Tibial artery (tissue), 4 donors: ENCODE measurements around the gene ZNF2.

Experiments used
- DNase-seq, 2 donors: peaks; one replicate each; pipeline ENCODE4 v3.0.0-alpha.2; 2019
- H3K27ac ChIP-seq, 2 donors: fragments of 200-600 bp; sonication (generic) in 1 of 2; 1 replicate in 1 of 2; 2 replicates in 1 of 2; pipeline ENCODE4 v1.5.1; 2018 to 2019; ENCODE audit warnings: mild to moderate bottlenecking in 1 of 2
- H3K27me3 ChIP-seq, 2 donors: fragments of 200-600 bp; sonication (generic) in 1 of 2; one replicate each; pipeline versions ENCODE4 v1.5.1 to v1.6.0; 2016 to 2019
- H3K36me3 ChIP-seq, 3 donors: fragments of 200-600 bp; sonication (generic) in 2 of 3; one replicate each; pipeline ENCODE4 v1.5.1; 2016 to 2019; ENCODE audit warnings: mild to moderate bottlenecking in 2 of 3
- H3K4me1 ChIP-seq, 4 donors: fragments of 200-600 bp; sonication (generic) in 2 of 4; 1 replicate in 3 of 4; 2 replicates in 1 of 4; pipeline ENCODE4 v1.5.1; 2016 to 2019
- H3K4me3 ChIP-seq, 2 donors: fragments of 200-600 bp; sonication (generic) in 1 of 2; 1 replicate in 1 of 2; 2 replicates in 1 of 2; pipeline ENCODE4 v1.5.1; 2018 to 2019; ENCODE audit warnings: mild to moderate bottlenecking in 2 of 2
- H3K9me3 ChIP-seq, 3 donors: fragments of 200-600 bp; sonication (generic) in 1 of 3; one replicate each; pipeline ENCODE4 v1.5.1; 2016 to 2019
- intact Hi-C: fragments of 100-400 bp; cut with DNase I; formaldehyde crosslinking; loops from one replicate; pipeline ENCODE4 v1.15.0; 2023; ENCODE audit warnings: low total_unique reads
- TF ChIP-seq, protein P1 (sequence below), 2 experiments: fragments of 200-600 bp in 1 of 2; fragments of 450-650 bp in 1 of 2; IDR thresholded peaks; one replicate each; pipeline ENCODE4 v1.5.1; 2017 to 2019; ENCODE audit warnings: antibody characterized with exemption in 2 of 2, mild to moderate bottlenecking in 1 of 2, moderate library complexity in 1 of 2

Gene ZNF2

GRCh38 chr2:95225658-95226057 is 60.0 kb downstream of the ZNF2 start:
- Histone ChIP-seq H3K4me1 (no peaks in the 10 kb centered on the region), H3K27ac (no peak overlapping the region), H3K4me3 (no peak overlapping the region), H3K27me3 (no peaks in the 10 kb centered on the region), H3K9me3 (peaks cover 0 to 93% (median 36%) of the 10 kb centered on the region in 3 donors), H3K36me3 (peaks cover 19 to 42% (median 41%) of the 10 kb centered on the region in 3 donors)
- TF ChIP-seq, protein P1, sequence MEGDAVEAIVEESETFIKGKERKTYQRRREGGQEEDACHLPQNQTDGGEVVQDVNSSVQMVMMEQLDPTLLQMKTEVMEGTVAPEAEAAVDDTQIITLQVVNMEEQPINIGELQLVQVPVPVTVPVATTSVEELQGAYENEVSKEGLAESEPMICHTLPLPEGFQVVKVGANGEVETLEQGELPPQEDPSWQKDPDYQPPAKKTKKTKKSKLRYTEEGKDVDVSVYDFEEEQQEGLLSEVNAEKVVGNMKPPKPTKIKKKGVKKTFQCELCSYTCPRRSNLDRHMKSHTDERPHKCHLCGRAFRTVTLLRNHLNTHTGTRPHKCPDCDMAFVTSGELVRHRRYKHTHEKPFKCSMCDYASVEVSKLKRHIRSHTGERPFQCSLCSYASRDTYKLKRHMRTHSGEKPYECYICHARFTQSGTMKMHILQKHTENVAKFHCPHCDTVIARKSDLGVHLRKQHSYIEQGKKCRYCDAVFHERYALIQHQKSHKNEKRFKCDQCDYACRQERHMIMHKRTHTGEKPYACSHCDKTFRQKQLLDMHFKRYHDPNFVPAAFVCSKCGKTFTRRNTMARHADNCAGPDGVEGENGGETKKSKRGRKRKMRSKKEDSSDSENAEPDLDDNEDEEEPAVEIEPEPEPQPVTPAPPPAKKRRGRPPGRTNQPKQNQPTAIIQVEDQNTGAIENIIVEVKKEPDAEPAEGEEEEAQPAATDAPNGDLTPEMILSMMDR (IDR thresholded peaks at IDR 0.05) = no peak
- intact Hi-C loops = no loop called here
- DNase-seq = no peak

DNA sequence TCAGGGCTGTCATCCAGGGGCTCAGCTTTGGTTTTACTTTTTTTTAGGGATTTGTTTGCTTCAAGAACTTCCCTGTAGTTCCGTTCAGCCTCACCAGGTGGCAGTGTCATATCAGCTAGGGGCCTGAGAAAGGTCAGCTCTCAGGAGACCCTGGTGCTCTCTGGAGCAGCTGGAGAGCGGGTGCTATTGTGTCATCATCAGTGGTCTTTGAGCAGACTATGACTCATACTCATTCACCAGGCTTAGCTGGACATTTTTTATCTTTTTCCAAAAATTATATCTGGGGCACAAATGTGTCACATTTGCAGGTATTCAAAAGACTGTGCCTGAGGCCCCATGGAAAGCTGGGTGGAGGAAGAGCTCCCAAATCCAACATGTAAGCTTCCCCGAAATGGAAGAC is 66.1 kb downstream of the ZNF2 start:
- Histone ChIP-seq H3K27me3 (no peaks in the 10 kb centered on the region), H3K4me3 (no peak overlapping the region), H3K27ac (no peak overlapping the region), H3K4me1 (no peaks in the 10 kb centered on the region), H3K36me3 (peaks cover 0 to 17% (median 0%) of the 10 kb centered on the region in 3 donors), H3K9me3 (peaks cover 0 to 93% (median 28%) of the 10 kb centered on the region in 3 donors)
- DNase-seq = no peak
- intact Hi-C loops = no loop called here
- TF ChIP-seq, protein P1 (IDR thresholded peaks at IDR 0.05) = no peak

GRCh38 chr2:95232232-95232631 is 66.6 kb downstream of the ZNF2 start:
- Histone ChIP-seq H3K36me3 (peaks cover 0 to 17% (median 0%) of the 10 kb centered on the region in 3 donors), H3K27me3 (no peaks in the 10 kb centered on the region), H3K27ac (no peak overlapping the region), H3K4me1 (no peaks in the 10 kb centered on the region), H3K9me3 (peaks cover 0 to 93% (median 28%) of the 10 kb centered on the region in 3 donors), H3K4me3 (no peak overlapping the region)
- no peak for DNase-seq
- TF ChIP-seq, protein P1 (IDR thresholded peaks at IDR 0.05) = no peak
- intact Hi-C loops = no loop called here
